Stimulated activated CD4-positive, alpha-beta T cell treated with anti-CD3 and anti-CD28 coated beads, Interleukin-15, amount 100 ng/mL, for 24 hours (primary cell): ENCODE data around the gene ASRGL1.

Experiments
- DNase-seq: peaks from one replicate; pipeline ENCODE4 v3.0.0-alpha.2; 2020

Gene ASRGL1

GRCh38 chr11:62419314-62419929, 82.2 kb downstream of the ASRGL1 start:
- DNase-seq: no peak

DNA sequence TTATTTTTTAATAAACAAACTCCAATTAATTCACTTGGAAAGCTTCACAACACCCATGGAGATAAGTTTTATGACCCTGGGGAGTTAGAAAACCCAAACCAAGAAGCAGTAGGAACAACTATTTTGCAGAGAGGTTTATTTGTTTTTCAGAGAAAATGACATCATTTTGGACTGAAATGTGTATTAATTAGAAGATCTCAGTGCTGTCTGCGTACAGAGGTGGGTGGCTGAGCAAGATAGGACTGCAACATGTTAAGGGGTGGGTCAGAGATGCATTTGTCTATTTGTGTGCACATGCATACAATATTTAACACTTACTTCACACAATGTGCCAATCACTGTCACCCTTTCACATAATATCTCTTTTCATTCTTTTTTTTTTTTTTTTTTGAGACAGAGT, 82.7 kb downstream of the ASRGL1 start:
- DNase-seq: no peak

- DNase-seq: no peak
Measured at GRCh38 chr11:62420882-62421281, 83.6 kb downstream of the ASRGL1 start.

GRCh38 chr11:62421996-62422395, 84.7 kb downstream of the ASRGL1 start:
- DNase-seq: no peak

DNA sequence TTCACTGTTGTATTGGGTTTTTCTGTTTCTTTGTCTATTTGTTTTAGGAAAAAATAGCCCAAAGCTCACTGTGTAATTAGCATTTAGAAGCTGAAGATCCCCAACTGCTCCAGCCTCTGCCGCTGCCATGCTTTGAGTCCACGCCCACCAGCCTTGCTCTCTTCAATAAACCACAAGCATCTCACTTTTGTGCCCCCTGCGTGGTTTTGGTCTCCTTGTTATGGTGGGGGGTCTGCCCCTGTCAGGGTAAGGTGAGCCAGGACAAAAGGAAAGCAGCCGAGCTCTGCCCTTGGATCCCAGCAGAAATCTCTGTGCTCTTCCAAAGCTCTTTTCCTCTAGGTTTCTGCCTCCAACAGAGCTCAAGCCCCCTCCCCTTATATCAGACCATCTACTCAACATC, 85.8 kb downstream of the ASRGL1 start:
- no peak for DNase-seq

- peak; percentile 46 for DNase-seq
Measured at GRCh38 chr11:62427630-62428233, 90.5 kb downstream of the ASRGL1 start.

GRCh38 chr11:62428871-62429560, 91.8 kb downstream of the ASRGL1 start:
- no peak for DNase-seq

DNA sequence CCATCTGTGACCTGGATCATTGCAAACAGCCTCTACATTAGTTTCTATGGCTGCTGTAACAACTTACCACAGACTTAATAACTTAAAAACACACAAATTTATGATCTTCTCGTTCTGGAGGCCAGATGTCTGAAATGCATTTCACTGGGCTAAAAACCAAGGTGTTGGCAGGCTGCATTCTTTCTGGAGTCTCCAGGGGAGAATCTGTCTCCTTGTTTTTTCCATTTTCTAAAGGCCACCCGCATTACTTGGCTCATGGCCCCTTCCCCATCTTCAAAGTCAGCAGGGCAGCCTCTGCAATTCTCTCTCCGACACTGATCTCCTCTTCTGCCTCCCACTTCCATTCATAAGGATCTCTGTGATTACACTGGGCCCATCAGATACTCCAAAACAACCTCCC, 93.2 kb downstream of the ASRGL1 start:
- DNase-seq: no peak

DNA sequence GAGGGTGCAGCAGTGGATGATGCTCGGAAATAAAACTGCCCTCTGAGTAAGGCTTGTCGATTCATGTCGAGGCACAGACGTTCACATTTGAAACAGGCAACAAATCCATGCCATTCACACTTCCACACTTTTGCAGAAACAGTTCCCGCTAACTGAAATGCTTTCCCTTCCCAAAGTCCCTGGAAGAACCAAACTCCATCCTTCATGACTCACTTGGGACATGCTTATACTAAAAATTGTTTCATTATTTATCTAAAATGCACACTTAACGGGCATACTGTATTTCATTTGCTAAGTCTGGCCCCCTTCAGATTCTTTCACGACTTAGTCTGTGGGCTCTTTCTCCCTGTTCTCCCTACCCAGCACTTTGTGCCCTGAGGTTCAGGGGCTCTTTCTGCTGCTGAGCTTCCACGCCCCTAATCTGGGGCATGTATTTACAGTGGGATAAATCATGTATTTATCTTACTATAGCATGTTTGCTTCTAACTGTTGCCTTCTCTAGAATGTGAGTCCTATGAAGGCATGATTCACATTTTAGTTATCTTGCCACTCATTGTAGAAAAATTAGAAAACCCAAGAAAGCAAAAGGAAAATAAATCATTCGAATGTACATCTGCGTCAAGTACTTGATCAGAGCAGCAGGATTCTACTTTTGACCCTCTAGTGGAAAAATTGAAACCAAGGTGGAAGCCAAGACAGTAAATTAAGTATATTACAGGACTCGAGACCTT, 94.1 kb downstream of the ASRGL1 start:
- no peak for DNase-seq

DNA sequence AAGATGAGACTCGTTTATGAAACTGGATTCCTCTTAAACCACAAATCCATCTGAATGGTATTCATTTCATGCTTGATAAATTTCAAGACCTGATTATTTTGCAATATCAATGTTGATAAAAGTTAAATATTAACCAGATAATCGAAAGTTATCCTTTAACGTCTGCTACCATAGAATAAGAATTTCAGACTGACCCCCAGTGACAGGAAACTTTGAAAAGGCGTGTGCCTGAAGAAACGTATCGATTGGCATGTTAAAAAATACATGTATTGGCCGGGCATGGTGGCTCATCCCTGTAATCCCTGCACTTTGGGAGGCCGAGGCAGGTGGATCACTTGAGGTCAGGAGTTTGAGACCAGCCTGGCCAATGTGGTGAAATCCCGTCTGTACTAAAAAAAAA, 95.4 kb downstream of the ASRGL1 start:
- DNase-seq: no peak

- DNase-seq: no peak
Measured at GRCh38 chr11:62433141-62433903, 96.1 kb downstream of the ASRGL1 start.

DNA sequence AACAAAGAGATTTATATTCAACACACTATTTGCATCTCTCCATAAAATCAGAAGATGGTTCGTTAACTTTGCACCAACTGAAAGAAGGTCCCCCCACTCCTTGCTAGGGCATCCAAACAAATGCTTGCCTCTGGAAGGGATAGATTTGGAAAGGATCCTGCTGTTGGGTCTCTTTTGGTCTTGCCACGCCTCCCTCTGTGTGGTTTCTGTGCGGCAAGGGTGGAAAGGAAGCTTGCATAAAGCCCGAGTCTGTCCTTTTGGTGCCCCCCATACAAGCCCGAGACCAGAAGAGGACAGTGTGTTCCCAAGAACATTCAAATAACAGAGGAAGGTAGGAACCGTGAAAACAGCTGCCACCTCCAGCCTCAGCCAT, 96.6 kb downstream of the ASRGL1 start:
- no peak for DNase-seq

DNA sequence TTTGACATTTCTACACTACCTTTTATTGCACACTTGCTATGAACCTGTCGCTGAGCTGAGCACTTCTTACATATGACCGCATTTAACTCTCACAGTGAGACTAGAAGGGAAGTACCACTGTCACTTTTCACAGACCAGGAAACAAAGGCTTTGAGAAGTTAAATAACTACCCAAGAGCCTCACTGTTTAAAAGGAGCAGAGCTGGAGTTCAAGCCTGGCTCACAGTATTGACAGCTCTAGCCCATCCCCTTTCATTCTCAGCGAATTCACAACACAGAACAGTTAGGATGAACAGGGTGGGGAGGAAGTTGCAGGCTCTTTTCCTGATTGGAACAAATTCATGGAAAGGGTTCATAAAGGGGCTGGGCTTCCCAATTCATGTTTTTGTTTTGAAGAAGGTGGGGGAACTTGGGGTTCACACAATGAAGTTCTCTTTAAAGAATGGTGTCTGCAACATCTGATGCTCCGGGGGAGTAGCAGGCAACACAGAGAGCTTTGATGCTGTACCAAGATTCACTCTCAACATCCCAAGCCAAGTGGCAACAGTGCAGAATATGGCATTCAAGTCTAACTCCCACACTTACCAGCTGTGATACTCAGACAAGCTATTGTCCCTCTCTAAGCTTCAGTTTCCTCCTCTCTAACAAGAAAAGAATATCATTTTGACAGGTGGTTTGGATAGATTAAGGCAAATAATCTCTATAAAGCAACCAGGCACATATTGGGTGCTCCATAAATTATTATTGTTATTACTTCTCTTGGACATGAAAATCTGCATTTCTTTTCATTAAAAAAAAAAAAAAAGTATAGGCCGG, 98.8 kb downstream of the ASRGL1 start:
- no peak for DNase-seq

GRCh38 chr11:62437616-62438015, 100.4 kb downstream of the ASRGL1 start:
- no peak for DNase-seq

DNA sequence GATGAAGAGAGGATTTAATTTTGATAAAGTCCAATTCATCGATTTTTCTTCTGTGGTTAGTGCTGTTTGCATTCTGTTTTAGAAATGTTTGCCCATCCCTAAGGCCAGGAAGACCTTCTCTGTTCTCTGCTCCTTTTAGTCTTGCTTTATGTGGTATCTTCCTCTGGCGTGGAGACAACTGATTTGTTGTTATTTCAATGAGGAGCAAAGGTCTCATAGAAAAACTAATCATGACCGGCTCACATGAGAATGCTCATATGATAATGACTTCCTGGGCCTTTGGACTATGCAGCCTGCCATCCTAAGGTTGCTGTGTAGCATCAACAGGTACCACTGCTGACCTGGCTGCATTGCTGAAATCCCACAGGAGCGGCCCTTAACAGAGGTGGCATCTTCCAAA, 101.4 kb downstream of the ASRGL1 start:
- DNase-seq: no peak

- no peak for DNase-seq
Measured at GRCh38 chr11:62439785-62440602, 102.7 kb downstream of the ASRGL1 start.
